ENCODE data around the gene RSPRY1. TPM values are rescaled to one million over a fixed set of nuclear protein-coding genes. Genes with fewer than 3 reads are reported as not detected.
"Not testable (repeated sequence)": the region's sequence is repeated elsewhere in the genome, so short reads cannot be mapped to it uniquely, and the experiment has no call there.

The RSPRY1 gene
- total RNA-seq, 4 donors from 2014 or later: 22.4 to 30.7 (median 25.7) TPM

GRCh38 chr16:57196753-57197152, 10.6 kb downstream of the RSPRY1 start:
- DNase-seq (ENCODE audit: extremely low spot score): no peak
- Histone ChIP-seq H3K36me3 (no peaks in the 10 kb centered on the region), H3K4me1 (peaks cover 18 to 58% (median 51%) of the 10 kb centered on the region in 4 donors), H3K27me3 (no peaks in the 10 kb centered on the region), H3K27ac (replicated peaks in 1 of 4) (peak overlapping the region in 1 of 4 donors; percentile 5), H3K9me3 (no peaks in the 10 kb centered on the region), H3K4me3 (no peak overlapping the region)
- intact Hi-C loops (cut with DNase I): no loop called here
- TF ChIP-seq POLR2AphosphoS5 (IDR thresholded peaks at IDR 0.05): no peak
- no peak for TF ChIP-seq EP300 (IDR thresholded peaks at IDR 0.05)
- TF ChIP-seq CTCF (IDR thresholded peaks at IDR 0.05): no peak
- TF ChIP-seq POLR2A (IDR thresholded peaks at IDR 0.05; ENCODE audit: low read depth): no peak
- 75% methylated on average over 3 of the region's 3 CpGs for WGBS

GRCh38 chr16:57200321-57200720, 14.2 kb downstream of the RSPRY1 start:
- intact Hi-C loops (cut with DNase I): not testable (repeated sequence)

GRCh38 chr16:57200926-57201325, 14.8 kb downstream of the RSPRY1 start:
- H3K9me3 ChIP-seq; DNase-seq (ENCODE audit: extremely low spot score); H3K4me3 ChIP-seq; H3K27me3 ChIP-seq; intact Hi-C loops (cut with DNase I); H3K27ac ChIP-seq (replicated peaks in 1 of 4): not testable (repeated sequence)
- H3K36me3 ChIP-seq: peaks cover 12 to 16% (median 14%) of the 10 kb centered on the region in 4 donors
- WGBS: no CpG with 5 or more reads among the region's 27 CpGs
- H3K4me1 ChIP-seq: peaks cover 9 to 22% (median 16%) of the 10 kb centered on the region in 4 donors

More at GRCh38 chr16:57200321-57200720, 14.2 kb downstream of the RSPRY1 start:
- not testable (repeated sequence) for H3K4me3 ChIP-seq; H3K27ac ChIP-seq (replicated peaks in 1 of 4); H3K9me3 ChIP-seq; DNase-seq (ENCODE audit: extremely low spot score); H3K27me3 ChIP-seq
- peaks cover 6 to 10% (median 9%) of the 10 kb centered on the region in 4 donors for H3K36me3 ChIP-seq
- 100% methylated on average over 4 of the region's 24 CpGs for WGBS
- peaks cover 9 to 25% (median 21%) of the 10 kb centered on the region in 4 donors for H3K4me1 ChIP-seq

GRCh38 chr16:57202095-57202886, 16.2 kb downstream of the RSPRY1 start:
- DNase-seq (ENCODE audit: extremely low spot score): no peak
- intact Hi-C loops (cut with DNase I): no loop called here
- Histone ChIP-seq H3K9me3 (no peaks in the 10 kb centered on the region), H3K4me3 (no peak overlapping the region), H3K27ac (replicated peaks in 1 of 4) (no peak overlapping the region), H3K27me3 (no peaks in the 10 kb centered on the region), H3K4me1 (peaks cover 0 to 10% (median 4%) of the 10 kb centered on the region in 4 donors), H3K36me3 (peaks cover 16 to 30% (median 27%) of the 10 kb centered on the region in 4 donors)
- TF ChIP-seq CTCF (IDR thresholded peaks at IDR 0.05) (no peak), POLR2A (IDR thresholded peaks at IDR 0.05; ENCODE audit: low read depth) (no peak), POLR2AphosphoS5 (IDR thresholded peaks at IDR 0.05) (no peak), EP300 (IDR thresholded peaks at IDR 0.05) (no peak)
- WGBS: 88% methylated on average over 7 of the region's 7 CpGs

GRCh38 chr16:57203451-57203850, 17.3 kb downstream of the RSPRY1 start:
- intact Hi-C loops (cut with DNase I): no loop called here
- H3K9me3 ChIP-seq: no peaks in the 10 kb centered on the region
- H3K27me3 ChIP-seq: no peaks in the 10 kb centered on the region
- no peak overlapping the region for H3K27ac ChIP-seq (replicated peaks in 1 of 4)
- TF ChIP-seq POLR2AphosphoS5 (IDR thresholded peaks at IDR 0.05): no peak
- TF ChIP-seq POLR2A (IDR thresholded peaks at IDR 0.05; ENCODE audit: low read depth): no peak
- no peak for TF ChIP-seq CTCF (IDR thresholded peaks at IDR 0.05)
- TF ChIP-seq EP300 (IDR thresholded peaks at IDR 0.05): no peak
- peaks cover 0 to 6% (median 2%) of the 10 kb centered on the region in 4 donors for H3K4me1 ChIP-seq
- no peak overlapping the region for H3K4me3 ChIP-seq
- DNase-seq (ENCODE audit: extremely low spot score): no peak
- WGBS: 72% methylated on average over 1 of the region's 1 CpG
- H3K36me3 ChIP-seq: peaks cover 22 to 41% (median 35%) of the 10 kb centered on the region in 4 donors

All from esophagus muscularis mucosa (tissue), 4 donors.